NCI-H187 treated with DMSO at 0.1 percent for 48 hours (cell line): ENCODE results near the gene ARID5B.
"Not testable (repeated sequence)": the region's sequence is repeated elsewhere in the genome, so short reads cannot be mapped to it uniquely, and the experiment has no call there.

ENCODE experiments used
- DNase-seq: peaks from one replicate; lab custom pipeline; 2025; lab: John Stamatoyannopoulos, UW

Gene ARID5B

DNA sequence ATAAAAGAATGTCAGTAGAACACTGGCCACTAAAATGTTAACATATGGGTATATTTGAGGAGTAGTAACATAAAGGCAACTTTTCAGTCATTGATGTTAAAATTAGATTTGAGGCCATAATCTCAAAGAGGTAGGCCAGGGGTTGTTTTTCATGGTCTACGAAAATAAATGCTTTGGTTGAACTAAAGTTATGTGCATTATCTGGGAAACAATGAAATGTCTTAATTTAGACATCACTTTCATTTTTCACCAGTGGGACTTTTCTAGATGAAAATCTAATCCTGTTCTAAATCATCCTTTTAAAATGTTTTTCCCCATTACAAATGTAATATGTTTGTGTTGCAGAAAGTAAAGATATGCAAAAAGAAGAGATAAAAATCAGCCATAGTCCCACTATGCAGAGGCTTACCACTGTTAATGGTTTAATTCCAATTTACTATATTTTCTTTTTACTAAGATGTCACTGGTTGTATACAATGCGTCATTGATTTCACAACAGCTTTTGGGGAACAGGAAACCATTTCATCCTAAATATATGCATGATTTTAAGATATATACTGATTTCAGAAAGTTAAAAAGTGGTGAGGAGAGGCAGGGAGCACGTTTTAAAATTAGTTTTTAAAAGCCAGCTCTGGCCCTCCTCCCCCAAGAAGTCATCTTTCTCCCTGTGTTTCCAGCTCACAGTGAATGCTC is 64.3 kb downstream of the ARID5B start:
- DNase-seq, result no peak

DNA sequence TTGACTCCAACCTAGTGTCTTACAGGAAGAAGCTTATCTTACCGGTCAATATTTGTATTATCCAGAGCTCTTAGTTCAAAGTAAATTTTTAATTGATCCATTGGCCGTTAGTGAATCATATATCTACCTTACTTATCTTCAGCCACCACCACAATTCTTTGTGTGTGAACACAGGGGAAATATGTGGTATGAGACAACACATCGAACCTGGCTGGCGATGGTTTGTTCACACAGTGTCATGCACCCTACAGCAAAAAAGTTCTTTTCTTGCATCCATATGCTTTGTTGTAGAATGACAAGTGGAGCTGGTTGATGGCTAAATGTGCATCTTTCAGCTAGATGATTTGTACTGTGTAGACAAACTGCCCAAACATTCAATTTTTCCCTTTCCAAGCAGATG is 65.8 kb downstream of the ARID5B start:
- DNase-seq, result no peak

DNA sequence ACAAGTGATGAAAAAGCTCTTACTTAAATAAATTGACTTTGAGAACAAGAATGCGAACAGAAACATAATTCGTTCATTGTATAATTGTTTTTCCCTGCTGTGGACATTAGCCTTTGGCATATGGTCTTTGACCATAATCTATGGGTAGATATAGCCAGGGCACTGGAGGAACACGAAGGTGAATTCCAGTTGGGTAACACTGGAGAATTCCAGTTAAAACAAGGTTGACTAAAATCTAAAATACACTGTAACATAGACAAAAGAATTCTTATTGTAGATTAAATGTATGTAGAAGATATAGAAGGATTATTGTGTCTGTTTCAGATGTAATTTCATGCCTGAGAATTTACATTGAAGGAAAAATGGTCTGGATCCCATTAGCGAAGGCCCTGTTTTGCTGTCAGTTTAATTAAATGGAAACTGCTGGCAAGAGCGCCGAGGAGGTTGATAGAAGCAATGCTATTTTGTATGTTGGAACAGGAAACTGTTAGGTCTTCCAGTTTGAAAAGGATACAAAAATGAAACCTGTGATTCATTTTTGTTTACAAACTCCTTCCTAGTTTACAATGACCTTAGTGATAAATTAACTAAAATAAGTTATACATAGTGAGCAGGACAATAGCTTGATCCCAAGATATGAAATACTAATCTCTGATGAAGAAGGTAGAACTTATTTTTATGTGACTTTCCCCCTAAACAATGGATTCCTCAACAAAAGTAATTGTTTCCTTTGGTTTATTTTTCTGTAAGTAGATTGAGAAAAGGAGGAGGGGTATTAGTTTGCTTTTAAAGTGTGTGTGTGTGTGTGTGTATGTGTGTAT is 68.9 kb downstream of the ARID5B start:
- DNase-seq, result no peak

DNA sequence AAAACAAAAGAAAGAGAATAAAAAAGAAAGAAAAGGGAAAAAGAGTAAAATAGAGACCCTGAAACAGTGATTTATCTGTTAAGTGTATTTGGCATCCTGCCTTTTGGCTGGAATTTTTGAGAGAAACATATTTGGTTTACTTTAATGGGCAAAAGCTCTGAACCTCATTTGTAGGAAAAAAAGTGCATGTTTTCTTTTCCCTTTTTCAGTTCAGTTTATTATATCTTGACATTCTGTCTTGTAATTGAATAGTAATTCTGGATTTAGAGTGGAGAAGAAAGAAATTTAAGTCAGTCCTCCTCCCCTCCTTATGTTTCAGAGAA is 69.5 kb downstream of the ARID5B start:
- no peak for DNase-seq

DNA sequence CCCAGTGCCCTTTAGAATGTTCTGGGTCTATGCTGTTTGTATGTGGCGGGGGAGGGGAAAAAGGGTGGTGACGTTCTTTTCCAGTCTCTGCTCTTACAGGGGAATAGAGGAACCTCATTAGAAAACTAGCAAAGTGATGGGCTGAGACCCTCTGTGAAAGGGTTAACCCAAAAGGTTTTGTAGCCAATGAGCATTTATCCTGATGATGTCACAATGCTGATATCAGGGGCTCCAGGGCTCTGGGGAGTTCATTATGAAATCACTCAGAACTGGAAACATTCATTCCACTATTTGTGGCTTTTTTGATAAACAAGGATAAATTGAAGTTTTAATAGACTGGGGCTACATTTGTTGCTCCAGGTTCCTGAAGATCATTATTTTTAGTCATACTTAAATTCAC is 71.7 kb downstream of the ARID5B start:
- no peak for DNase-seq

DNA sequence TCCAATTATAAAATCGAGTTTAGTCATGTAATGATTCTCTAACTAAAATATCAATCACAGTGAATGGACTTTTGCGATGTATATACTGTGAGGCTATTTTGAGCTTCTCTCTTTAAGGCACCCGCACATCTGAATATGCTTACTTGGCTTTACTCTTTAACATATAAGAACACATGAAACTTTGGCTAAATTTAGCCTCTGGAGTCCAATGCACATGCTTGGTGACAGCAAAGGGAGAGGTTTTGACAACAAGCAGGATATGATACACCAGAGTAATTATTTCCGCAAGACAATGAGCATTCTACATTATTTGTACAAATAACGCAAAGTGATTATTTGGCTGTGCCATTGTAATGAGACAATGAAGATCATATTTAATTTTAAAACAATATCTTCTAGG is 72.4 kb downstream of the ARID5B start:
- DNase-seq, result no peak

DNA sequence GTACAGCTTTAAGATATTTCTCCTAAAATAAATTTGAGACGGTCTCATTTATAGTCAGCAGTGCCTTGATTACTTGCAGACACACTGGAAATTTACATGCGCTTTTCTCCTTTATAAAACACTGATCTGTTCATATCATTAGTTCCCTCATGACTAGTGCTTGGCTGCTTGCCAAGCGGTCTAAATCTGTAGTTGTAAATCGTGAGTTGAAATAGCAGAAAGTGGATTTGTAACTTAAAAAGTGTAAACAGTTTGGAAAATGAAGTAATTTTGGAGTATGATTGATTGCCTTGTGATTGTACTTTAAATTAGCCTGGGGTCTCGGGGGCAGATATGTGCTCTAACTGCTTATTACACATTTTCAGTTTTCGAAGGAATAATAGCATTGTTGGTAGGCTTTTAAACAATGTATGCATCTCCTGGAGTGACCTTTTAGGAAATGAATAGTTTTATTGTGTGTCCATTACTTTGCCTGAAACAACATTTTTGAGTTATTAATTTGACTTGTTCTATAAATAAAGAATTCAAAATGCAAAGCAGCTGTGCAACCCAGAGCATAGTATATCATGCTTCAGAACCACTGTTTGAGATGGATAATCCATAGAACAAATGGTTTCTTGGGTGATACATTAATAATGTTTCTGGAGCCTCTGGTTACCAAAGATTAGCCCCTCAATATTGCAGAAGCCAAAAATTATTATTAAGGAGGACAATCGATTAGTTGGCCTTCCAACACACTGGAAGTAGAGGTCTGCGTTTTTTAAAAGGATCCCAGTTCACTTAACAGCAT is 73.3 kb downstream of the ARID5B start:
- no peak for DNase-seq

DNA sequence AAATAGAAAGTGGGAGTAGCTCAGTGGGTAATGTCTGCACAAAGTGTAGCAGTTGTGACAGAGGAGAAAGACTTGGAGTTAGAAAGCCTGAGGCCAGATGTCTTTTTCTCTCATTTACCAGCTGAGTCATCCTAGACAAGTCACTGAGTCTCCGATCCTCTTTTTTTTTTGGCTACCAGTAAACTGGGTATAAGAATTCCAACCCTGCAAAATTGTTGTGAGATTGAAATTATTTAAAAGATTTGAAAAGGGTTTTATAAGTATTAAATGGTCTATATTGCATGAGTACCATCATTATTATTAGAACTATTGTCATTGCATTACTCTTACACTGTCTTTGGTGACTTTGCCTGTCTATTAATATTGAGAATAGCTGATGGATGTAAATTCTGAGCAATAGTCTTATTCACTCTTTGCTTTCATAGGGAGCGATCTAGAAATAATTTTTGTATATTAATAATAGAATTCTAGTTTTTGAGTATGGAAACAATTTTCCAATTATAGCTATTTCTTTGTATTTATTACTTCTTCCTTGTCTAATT is 74.0 kb downstream of the ARID5B start:
- no peak for DNase-seq

DNA sequence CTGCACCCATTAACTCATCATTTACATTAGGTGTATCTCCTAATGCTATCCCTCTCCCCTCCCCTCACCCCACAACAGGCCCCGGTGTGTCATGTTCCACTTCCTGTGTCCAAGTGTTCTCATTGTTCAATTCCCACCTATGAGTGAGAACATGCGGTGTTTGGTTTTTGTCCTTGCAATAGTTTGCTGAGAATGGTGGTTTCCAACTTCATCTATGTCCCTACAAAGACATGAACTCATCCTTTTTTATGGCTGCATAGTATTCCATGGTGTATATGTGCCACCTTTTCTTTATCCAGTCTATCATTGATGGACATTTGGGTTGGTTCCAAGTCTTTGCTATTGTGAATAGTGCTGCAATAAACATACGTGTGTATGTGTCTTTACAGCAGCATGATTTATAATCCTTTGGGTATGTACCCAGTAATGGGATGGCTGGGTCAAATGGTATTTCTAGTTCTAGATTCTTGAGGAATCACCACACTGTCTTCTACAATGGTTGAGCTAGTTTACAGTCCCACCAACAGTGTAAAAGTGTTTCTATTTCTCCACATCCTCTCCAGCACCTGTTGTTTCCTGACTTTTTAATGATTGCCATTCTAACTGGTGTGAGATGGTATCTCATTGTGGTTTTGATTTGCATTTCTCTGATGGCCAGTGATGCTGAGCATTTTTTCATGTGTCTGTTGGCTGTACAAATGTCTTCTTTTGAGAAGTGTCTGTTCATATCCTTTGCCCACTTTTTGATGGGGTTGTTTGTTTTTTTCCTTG is 75.6 kb downstream of the ARID5B start:
- DNase-seq, result not testable (repeated sequence)

DNA sequence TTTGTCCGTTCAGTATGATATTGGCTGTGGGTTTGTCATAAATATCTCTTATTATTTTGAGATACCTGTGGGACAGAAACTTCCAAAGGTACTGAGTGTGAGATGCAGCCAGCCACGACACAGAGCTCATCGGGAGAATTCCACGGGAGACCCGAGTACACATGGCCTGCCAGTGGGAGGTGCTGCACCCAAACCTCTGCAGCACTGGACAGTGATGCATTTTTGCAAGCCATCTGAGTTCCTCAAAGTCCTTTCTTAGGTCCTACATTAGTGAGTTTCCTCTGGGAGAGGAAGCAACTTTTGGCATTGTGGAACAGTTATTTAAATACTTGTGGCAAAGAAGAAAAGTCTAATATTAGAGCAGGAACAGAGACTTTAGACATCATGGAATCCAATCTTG is 77.5 kb downstream of the ARID5B start:
- no peak for DNase-seq

DNA sequence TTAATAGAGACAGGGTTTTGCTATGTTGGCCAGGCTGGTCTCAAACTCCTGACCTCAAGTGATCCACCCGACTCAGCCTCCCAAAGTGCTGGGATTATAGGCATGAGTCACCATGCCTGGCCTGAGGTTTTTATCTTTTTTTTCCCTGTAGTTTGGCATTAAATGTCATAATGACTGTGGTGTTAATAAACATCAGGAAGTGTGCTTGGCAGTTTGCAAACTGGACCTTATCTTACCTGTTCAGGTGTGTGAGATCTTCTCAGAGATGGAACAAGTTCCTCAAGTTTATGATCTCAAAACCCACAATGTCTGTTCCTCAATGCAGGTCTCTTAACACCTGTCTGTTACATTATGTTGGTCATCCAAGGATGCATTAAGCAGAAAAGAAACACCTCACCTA is 80.0 kb downstream of the ARID5B start:
- no peak for DNase-seq

DNA sequence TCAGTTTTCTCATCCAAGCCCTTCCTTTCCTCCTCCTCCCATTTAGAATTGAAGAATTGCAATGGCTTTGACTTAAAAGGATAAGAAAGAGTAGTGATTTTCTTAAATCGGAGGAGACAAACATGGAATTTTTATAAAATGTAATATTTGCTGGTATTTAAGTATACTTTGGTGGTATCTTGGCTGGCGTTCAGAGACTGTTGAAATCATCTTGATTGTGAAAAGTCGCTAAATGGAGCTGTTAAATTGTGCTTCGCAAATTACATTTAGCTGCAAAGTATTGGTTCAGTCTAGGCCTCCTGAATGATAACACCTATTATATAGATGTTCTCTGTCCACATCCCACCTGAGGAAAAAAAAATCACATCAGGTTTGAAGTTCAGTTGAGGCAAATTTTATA is 81.8 kb downstream of the ARID5B start:
- DNase-seq, result no peak

DNA sequence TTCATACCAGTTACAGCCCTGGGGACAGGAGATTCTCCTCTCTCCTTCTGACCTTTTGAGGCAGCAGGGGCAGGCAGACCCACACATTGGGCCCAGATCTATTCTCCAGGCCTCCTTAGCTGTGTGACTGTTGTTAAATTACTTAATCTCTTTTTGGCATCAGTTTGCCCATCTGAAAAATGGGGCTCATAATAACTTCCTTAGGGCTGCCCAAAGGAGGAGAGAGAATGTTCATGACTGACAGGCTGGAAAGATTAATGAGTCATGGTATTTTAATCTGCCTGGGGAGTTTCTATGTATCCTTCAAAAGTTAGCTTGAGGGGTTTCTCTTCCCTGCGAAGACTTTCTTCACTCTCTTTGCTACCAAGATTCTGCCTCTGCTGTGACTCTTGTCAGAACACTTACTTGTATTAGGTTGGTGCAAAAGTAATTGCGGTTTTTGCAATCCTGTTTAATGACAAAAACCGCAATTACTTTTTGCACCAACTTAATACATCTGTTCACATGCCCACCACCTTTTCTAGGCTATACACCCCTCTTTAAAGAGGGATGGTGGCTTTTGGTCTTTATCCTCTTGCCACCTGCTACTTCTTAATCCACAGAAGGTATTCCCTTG is 83.4 kb downstream of the ARID5B start:
- no peak for DNase-seq

DNA sequence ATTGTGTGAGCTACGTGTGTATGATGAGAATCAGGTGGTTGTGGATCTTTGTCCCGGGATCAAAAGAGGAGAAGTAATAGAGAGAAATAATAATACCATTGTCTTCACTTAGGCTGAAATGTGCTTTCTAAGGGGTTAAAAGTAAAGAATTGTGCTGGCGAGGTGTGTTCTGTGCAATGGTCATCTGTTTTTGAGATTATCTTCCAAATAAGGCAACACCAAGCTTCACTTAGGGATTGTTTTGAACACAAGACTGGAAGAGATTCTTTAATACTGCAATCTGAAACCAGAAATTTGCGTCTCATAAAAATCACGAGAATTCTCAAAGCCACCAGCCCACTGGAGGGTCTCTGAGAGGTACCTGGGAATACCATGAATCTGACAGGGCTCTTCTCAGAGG is 84.2 kb downstream of the ARID5B start:
- DNase-seq, result no peak

DNA sequence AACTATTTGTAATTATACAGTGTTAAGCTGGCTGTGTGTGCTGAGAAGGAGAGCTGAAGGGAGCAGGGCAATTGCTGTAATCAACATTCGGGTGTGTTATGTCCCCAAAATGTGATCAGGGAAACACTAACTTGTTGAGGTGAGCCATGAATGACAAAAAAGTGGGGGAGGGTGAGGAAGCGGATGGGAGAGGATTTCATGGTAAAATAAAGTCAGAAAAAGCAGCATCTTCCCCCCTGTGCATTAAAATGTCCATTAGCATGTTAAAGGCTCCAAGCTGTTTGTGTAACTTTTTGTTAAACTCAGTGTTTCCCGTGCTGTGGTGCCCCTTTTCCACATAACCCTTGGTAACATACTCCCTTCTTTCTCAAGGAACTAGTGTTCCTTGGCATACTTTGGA is 84.9 kb downstream of the ARID5B start:
- no peak for DNase-seq

DNA sequence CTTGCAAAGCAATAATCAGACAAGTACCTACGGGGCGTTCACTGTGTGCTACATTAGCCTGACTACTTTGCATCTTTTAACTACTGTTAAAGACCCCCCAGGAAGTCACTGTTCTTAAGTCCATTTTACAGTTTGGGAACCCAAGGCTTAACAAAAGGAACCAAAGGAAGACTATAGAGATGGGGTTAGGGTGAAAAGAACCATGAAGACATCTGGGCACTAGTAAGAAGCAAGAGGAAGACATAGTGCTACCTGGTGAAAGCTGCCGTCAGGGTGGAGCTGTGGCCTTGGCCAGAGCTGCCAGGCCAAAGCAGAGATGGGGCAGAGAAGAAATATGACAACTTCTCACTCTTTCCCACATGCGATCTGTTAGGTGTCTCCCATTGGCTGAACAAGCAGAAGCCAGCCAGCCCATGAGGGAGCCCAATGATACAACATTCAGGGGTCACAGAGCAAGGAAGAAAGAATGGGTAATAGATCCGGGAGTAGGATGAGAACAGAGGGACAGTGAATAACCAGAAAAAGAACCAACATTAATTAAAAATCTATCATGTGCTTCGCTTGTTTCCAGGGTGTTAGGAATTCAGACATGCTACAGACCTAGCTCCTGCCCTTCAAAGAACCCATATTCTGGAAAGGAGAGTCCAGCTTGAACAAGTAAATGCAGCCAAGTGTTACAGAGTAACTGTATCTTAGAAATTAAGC is 85.4 kb downstream of the ARID5B start:
- DNase-seq, result no peak

DNA sequence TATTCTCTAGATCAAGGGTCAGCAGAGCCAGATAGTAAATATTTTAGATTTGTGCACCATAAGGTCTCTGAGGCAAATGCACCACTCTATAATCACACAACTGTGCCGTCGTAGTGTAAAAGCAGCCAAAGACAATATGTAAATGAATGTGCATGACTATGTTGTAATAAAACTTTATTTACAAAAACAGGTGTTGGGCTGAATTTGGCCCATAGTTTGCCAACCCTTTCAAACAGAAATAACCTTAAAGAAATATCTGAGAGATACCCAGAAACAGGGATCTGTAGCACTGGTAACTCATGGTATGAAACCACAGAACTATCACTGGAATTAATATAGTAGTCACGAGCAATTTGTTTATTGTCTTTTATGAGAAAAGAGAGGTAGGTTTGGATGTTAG is 86.0 kb downstream of the ARID5B start:
- DNase-seq, result no peak

DNA sequence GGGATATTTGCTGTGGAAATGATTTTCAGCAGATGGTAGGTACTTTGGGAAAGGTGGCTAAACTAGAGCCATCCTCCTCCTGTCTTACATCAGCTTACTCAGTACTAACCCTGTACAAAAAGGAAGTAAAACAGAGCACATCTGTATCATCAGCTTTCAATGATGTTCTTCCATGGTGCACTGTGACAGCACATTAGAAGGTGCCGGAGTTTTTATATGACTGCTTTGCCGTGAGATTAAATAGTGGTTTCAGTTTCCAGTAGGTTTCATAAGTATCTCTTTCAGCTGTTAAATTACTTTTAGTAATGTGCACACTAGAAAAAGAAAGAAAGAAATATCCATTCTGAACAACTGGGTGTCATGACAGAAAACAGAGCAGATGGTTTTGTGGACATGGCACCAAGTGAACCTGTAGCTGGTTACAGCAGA is 86.5 kb downstream of the ARID5B start:
- no peak for DNase-seq

DNA sequence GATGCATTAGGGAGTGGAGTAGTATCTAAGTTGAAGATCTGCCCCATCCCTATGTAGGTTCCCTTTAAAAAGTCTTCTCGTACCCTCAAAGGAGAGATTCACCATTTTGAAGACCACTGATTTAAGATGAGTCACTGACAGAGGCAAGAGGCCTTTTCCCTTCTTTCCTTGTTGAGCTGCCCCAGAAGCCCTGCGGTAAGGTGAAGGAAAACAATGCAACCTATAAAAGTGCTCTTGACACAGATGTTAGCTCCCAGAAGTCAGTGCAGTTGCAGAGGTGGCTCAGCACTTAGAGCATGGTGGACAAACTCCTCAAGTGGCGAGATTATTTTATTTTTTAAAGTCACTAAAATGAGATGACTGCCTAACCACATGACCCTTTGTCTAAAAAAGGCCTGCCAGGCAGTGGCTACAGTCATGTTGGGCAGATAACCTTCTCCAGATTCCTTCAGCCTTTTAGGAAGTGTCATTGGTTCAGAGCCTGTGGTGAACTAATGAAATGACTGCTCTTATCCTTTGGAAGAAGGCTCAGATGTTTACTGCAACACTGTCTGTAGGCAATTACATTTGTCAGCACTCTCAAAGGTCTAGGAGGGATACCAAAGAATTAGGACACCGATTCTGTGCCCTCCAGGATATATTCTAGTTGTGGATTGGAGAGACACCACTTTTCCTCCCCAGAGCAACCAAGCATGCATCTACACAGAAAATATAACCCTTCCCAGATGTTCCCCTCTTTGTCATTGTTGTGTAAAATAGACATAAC is 88.7 kb downstream of the ARID5B start:
- no peak for DNase-seq

DNA sequence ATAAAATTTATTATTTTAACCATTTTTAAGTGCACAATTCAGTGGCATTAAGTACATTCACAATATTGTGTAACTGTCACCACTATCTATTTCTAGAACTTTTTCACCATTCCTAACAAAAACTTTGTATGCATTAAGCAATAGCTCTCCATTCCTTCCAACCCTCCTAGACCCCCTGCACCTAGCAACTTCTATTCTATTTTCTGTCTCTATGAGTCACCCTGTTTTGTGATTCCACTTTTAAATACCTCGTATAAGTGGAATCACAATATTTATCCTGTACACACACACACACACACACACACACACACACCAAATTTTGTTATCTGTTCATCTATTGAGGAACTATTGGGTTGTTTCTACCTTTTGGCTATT is 89.2 kb downstream of the ARID5B start:
- DNase-seq, result no peak
